ENCODE measurements around the gene RALGPS1. TPM values are rescaled to one million over a fixed set of nuclear protein-coding genes. Genes with fewer than 3 reads are reported as not detected.

Gene RALGPS1
- total RNA-seq, 1 experiment from 2014 or later = 2.2 TPM

- DNase-seq (ENCODE audit: low spot score) = no peak
Measured at GRCh38 chr9:127252410-127253318, 338.1 kb downstream of the RALGPS1 start.

DNA sequence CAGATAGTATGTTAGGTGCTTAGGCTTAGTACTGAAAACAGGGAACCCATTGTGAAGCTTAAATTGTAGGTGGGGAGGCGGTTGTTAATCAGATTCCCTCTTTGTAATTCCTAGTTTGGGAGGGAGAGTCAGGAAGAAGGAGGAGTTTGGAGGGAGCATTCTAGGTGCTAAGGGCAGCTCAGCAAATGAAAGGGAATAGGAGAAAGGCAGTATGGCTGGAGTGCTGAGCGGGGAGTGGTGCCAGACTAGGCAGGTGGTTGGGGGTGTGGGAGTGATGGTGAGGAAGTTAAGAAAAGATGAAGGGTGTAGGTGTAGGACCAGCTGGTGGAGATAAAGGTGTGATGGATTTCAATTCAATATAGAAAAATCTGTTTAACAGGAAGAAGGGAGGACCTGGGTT is 338.9 kb downstream of the RALGPS1 start:
- no peak for DNase-seq (ENCODE audit: low spot score)

- no peak for DNase-seq (ENCODE audit: low spot score)
Measured at GRCh38 chr9:127255692-127256091, 341.1 kb downstream of the RALGPS1 start.

DNA sequence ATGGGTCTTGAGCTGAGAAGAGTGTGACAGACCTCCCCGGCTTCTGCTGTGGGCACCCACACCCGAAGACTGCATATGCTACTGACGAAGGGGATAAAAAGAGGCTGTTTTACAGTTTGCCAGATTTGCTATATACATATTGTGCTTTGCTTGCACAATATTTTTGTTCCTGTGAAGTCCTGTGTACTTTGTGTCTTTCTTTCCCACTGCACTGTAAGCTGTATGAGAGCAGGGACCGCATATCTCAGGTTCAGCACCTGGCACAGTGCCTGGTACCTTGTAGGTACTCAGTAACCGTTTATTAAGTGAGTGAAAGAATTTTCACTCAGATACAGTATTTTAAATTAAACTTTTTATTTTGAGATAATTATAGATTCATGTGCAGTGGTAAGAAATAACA is 341.7 kb downstream of the RALGPS1 start:
- no peak for DNase-seq (ENCODE audit: low spot score)

- DNase-seq (ENCODE audit: low spot score) = no peak
Measured at GRCh38 chr9:127258606-127259471, 344.3 kb downstream of the RALGPS1 start.

- DNase-seq (ENCODE audit: low spot score) = no peak
Measured at GRCh38 chr9:127262602-127263001, 348.0 kb downstream of the RALGPS1 start.

GRCh38 chr9:127263237-127263636 is 348.7 kb downstream of the RALGPS1 start:
- DNase-seq (ENCODE audit: low spot score) = no peak

DNA sequence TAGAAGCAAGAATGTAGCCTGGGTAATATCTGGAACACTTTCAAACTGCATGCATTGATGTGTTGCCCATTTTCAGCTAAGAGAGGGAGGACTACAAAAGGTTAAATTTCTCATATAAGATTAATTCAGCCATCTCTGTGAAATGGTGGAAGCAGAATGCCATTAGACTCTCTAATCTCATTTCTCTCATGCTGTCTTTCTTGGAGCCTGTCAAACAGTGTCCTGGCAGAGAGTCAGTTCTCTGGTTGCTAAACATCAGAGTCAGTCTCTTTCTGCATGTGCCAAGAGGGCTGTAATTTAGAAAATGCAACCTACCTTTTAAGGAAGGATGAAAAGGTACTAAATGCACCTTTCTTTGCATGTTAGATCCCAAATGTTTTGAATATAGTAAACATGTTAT is 349.1 kb downstream of the RALGPS1 start:
- no peak for DNase-seq (ENCODE audit: low spot score)

DNA sequence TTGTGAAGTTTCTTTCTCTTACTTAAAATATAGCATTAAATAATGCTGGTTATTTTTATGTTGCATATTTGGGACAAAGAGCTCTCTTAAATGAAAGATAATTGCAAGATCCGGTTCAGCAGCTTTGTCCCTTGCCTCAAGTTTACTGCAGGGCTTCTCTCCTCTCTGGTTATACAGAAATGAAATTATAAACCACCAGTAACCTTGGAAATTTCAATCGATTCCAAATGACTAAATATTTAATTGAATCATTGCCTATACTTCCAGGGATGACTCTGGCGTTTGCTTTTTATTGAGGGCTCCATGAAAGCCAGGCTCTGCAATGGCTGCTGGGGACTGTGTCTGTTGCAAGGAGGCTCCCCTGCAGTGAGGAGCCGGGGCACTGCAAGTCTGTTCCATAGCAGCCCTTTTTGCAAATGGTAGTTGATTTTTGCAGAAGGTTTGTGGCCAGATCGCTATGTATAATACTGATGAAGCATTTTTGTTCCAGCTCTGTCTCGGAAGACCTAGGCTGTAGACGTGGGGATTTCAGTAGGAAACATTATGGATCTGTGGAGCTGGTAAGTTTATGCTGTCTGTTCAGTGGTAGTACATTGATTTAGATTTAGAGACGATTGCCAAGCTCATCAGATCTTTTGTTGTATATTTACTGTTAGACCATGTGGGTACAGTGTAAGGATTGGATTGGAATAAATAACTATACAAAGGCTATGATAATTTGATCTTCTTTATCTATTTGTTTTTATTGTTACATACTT is 350.1 kb downstream of the RALGPS1 start, which contains the start of gene GARNL3:
GARNL3 (plus strand) TSS at position 313 of the 758 bp plus-strand sequence; CDS start at position 417, 104 bp downstream.
- no peak for DNase-seq (ENCODE audit: low spot score)

DNA sequence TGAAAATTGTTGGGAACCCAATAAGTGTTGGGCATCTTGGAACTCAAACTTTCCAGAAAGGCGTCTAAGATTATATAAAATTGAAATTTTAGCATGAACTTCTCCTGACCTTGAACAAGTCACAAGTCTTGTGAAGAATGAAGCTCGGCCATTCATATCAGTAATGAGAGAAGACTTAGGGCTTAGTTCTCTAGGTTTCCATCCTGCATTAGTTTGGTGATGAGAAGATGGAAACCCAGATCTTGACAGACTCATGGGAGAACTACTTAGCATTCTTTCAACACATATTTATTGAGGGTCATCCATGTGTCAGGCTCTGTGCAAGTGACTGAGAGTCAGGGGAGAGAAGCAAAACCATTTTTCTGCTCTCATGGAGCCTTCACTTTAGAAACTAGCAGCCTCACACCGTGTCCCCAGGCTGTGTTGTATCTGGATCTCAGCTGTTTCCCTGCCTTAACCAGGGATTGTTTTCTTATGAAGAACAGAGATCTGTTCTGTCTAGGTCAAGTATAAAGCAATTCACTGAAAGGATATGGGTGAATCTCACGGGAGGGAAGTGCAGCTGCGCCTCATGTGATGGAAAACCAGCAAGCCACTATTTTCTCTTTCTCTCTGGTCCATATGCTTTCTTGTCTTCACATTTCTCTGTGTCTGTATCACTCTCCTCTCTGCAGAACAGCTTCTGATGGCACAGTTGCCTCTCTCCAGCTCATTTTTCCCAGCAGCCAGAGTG is 353.4 kb downstream of the RALGPS1 start:
- DNase-seq (ENCODE audit: low spot score) = no peak

DNA sequence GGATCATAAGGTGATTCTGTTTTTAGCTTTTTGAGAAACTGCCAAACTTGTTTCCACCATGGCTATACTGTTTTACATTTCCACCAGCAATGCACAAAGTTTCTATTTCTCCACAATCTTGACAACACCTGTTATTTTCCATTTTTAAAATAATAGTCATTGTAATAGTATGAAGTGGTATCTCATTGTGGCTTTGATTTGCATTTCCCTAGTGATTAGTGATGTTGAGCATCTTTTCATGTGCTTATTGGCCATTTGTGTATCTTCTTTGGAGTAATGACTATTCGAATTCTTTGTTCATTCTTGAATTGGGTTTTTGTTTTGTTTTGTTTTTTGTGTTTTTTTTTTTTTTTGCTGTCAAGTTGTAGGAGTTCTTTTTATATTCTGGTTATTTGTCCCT is 354.9 kb downstream of the RALGPS1 start:
- no peak for DNase-seq (ENCODE audit: low spot score)

Other genes starting within 250 kb of the RALGPS1 start
- 4.7 and 5.1 TPM in 2 replicates for gene ZBTB43, start 109.7 kb upstream of the RALGPS1 start, total RNA-seq (2014; rRNA removed; shearing (Covaris generic))
- 1.7 and 2.6 TPM in 2 replicates for gene ZBTB34, start 54.1 kb upstream of the RALGPS1 start, total RNA-seq (2014; rRNA removed; shearing (Covaris generic))
- gene ANGPTL2, start 207.9 kb downstream of the RALGPS1 start, total RNA-seq (2014; rRNA removed; shearing (Covaris generic)) = 8.8 and 13.9 TPM in 2 replicates